Neuron (in vitro differentiated cells): ENCODE results near the gene NCOA3.

ENCODE experiments used
- H2AFZ ChIP-seq: one replicate; pipeline ENCODE4 v1.6.1; 2013; ENCODE audit warnings: low read depth, mild to moderate bottlenecking, inconsistent platforms, low read length, moderate library complexity
- H3K27me3 ChIP-seq: one replicate; pipeline ENCODE4 v1.6.1; 2013; ENCODE audit warnings: low read length; ENCODE audit not compliant: insufficient read depth
- H3K36me3 ChIP-seq: one replicate; pipeline ENCODE4 v1.6.1; 2013; ENCODE audit warnings: low read length; ENCODE audit not compliant: insufficient read depth
- H3K4me1 ChIP-seq: one replicate; pipeline ENCODE4 v1.6.1; 2013; ENCODE audit warnings: low read length; ENCODE audit not compliant: insufficient read depth
- H3K4me3 ChIP-seq: 2 replicates; pipeline ENCODE4 v1.5.1; 2013; ENCODE audit warnings: mild to moderate bottlenecking, low read length, moderate library complexity
- H3K9me3 ChIP-seq: one replicate; pipeline ENCODE4 v1.6.1; 2013; ENCODE audit warnings: low read length

NCOA3 gene

DNA sequence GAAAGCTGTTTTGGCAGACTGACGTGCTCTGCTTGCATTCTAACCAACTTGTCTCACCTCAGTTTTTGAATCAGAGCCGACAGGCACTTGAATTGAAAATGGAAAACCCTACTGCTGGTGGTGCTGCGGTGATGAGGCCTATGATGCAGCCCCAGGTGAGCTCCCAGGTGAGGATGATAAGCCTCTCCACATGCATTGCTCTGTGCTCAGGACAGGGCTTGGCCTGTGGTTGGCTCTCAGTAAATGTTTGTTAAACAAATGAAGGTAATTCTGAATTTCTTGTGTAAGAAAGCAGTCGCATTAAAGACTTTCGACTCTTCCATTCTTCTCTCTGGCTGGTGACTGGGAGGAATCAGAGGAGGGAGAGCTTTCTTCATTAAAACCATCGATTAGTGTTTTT is 147.3 kb downstream of the NCOA3 start:
- Histone ChIP-seq H3K4me3 (no peak overlapping the region), H3K4me1 (peaks cover 14% of the 10 kb centered on the region), H2AFZ (no peak overlapping the region), H3K36me3 (peaks cover 45% of the 10 kb centered on the region), H3K9me3 (no peaks in the 10 kb centered on the region), H3K27me3 (no peaks in the 10 kb centered on the region)

DNA sequence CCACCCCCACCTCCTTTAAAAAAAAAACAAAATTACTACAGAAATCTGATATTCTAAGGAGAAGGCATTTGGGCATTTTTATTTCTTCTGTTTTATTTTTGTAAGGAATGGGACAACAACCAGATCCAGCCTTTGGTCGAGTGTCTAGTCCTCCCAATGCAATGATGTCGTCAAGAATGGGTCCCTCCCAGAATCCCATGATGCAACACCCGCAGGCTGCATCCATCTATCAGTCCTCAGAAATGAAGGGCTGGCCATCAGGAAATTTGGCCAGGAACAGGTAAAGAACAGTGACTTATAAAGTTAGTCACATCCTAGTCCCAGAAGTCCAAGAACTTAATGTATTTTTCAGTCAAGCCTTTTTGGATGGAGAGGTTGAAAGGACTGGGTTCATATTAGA is 150.6 kb downstream of the NCOA3 start:
- Histone ChIP-seq H2AFZ (no peak overlapping the region), H3K27me3 (no peaks in the 10 kb centered on the region), H3K36me3 (peaks cover 40% of the 10 kb centered on the region)

DNA sequence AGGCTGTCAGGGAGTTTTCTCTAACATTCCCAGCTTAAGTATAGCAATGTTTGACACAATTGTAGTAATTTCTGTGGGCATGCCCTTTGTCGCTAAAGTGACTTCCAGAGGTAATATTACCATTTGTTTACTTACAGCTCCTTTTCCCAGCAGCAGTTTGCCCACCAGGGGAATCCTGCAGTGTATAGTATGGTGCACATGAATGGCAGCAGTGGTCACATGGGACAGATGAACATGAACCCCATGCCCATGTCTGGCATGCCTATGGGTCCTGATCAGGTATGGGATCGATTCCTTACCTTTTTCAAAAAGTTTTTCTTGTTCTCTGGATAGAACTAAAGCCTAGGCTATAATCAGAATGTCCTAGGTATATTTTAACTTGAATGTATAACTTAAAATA is 151.1 kb downstream of the NCOA3 start:
- H3K36me3 ChIP-seq, result peaks cover 42% of the 10 kb centered on the region
- no peak overlapping the region for H3K4me3 ChIP-seq
- no peaks in the 10 kb centered on the region for H3K9me3 ChIP-seq
- no peaks in the 10 kb centered on the region for H3K27me3 ChIP-seq
- H3K4me1 ChIP-seq, result peaks cover 26% of the 10 kb centered on the region
- no peak overlapping the region for H2AFZ ChIP-seq

More for the DNA sequence above, 150.6 kb downstream of the NCOA3 start:
- Histone ChIP-seq H3K4me3 (no peak overlapping the region), H3K9me3 (no peaks in the 10 kb centered on the region), H3K4me1 (peaks cover 26% of the 10 kb centered on the region)

DNA sequence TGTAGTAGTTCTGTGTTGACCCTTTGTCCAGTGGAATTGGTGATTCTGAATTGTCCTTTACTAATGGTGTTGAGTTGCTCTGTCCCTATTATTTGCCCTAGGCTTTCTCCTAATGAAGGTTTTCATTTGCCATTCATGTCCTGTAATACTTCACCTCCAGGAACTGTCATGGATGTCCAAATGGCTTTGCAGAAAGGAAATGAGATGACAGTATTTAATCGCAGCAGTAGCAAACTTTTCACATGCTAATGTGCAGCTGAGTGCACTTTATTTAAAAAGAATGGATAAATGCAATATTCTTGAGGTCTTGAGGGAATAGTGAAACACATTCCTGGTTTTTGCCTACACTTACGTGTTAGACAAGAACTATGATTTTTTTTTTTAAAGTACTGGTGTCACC is 152.2 kb downstream of the NCOA3 start:
- H3K27me3 ChIP-seq, result no peaks in the 10 kb centered on the region
- H3K36me3 ChIP-seq, result peaks cover 45% of the 10 kb centered on the region
- H3K4me3 ChIP-seq, result no peak overlapping the region
- H2AFZ ChIP-seq, result no peak overlapping the region
- H3K4me1 ChIP-seq, result peaks cover 26% of the 10 kb centered on the region
- no peaks in the 10 kb centered on the region for H3K9me3 ChIP-seq

DNA sequence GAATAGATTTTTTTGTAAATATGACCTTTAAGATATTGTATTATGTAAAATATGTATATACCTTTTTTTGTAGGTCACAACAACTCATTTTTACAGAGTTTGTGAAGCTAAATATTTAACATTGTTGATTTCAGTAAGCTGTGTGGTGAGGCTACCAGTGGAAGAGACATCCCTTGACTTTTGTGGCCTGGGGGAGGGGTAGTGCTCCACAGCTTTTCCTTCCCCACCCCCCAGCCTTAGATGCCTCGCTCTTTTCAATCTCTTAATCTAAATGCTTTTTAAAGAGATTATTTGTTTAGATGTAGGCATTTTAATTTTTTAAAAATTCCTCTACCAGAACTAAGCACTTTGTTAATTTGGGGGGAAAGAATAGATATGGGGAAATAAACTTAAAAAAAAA is 152.7 kb downstream of the NCOA3 start:
- Histone ChIP-seq H3K36me3 (peaks cover 45% of the 10 kb centered on the region), H3K4me3 (no peak overlapping the region), H2AFZ (no peak overlapping the region), H3K27me3 (no peaks in the 10 kb centered on the region), H3K9me3 (no peaks in the 10 kb centered on the region), H3K4me1 (peaks cover 30% of the 10 kb centered on the region)

DNA sequence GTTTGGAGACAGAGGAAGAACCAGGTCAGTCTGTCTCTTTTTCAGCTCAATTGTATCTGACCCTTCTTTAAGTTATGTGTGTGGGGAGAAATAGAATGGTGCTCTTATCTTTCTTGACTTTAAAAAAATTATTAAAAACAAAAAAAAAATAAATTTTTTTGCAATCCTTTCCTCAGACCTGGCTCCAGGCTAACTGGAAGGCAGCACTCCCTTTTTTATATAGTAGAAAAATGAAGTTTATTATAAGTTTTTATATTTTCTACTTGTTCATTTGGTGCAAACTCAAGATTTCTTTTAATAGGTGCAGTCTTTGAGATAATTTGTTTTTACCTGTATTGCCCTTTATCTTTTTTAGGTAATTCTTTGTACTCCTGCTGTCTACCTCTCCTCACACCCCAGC is 153.9 kb downstream of the NCOA3 start:
- H3K27me3 ChIP-seq, result no peaks in the 10 kb centered on the region
- no peak overlapping the region for H2AFZ ChIP-seq
- H3K9me3 ChIP-seq, result no peaks in the 10 kb centered on the region
- H3K4me1 ChIP-seq, result peaks cover 30% of the 10 kb centered on the region
- peaks cover 45% of the 10 kb centered on the region for H3K36me3 ChIP-seq
- H3K4me3 ChIP-seq, result no peak overlapping the region

DNA sequence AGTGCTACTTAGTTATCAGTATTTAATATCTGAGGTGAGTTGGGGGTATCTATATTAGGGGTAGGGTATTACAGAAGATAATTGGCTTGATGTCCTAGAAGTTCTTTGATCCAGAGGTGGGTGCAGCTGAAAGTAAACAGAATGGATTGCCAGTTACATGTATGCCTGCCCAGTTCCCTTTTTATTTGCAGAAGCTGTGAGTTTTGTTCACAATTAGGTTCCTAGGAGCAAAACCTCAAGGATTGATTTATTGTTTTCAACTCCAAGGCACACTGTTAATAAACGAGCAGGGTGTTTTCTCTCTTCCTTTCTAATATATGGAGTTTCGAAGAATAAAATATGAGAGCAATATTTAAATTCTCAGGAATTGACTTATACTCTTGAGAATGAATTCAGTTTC is 154.6 kb downstream of the NCOA3 start:
- Histone ChIP-seq H3K36me3 (peaks cover 41% of the 10 kb centered on the region), H3K4me3 (no peak overlapping the region), H3K9me3 (no peaks in the 10 kb centered on the region), H3K4me1 (peaks cover 30% of the 10 kb centered on the region), H3K27me3 (no peaks in the 10 kb centered on the region), H2AFZ (no peak overlapping the region)

DNA sequence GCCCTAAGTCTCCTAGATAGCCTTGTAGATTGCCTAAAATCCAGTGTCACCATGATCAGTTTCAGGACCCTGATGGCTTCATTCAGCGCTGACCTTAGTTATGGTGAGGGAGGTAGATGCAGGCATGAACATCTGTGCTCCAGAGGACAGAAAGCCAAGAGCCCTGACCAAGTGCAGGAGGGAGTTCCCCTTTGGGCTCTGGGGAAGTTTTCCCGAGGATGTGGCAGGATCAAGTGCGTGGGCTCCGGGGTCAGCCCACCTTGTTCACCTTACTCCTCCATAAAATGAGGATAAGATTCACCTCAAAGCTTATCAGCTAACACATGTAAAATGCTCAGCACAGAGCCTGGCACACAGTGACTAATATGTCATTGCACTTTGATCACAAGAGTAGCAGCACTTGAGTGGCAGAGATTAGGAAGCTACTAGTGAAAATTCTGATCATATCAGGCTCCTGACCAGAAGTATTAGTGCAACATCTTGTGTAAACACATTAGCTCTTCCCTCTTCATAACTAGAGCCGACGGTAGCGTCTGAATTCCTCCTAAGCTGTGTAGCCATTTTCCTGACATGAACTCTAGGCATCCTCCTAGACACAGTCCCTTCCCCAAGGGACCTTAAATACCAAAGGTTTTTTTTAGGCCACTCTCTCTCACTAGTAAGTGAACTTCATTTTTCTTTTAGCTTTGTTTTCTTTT is 158.4 kb downstream of the NCOA3 start:
- no peaks in the 10 kb centered on the region for H3K27me3 ChIP-seq
- peaks cover 32% of the 10 kb centered on the region for H3K36me3 ChIP-seq
- H3K9me3 ChIP-seq, result no peaks in the 10 kb centered on the region
- H2AFZ ChIP-seq, result no peak overlapping the region
- H3K4me1 ChIP-seq, result peaks cover 13% of the 10 kb centered on the region
- no peak overlapping the region for H3K4me3 ChIP-seq

DNA sequence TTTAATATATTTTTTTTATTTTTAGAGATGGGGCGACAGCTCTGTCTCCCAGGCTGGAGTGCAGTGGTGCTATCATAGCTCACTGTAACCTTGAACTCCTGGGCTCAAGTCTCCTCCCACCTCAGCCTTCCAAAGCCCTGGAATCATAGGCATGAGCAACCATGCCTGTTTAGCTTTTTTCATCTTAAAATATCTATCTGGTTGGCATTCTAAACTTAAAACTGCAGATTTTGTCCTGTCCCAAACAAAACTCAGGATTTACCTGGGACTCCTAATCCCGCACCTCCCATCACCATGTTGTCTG is 158.9 kb downstream of the NCOA3 start:
- Histone ChIP-seq H3K36me3 (peaks cover 29% of the 10 kb centered on the region), H3K9me3 (no peaks in the 10 kb centered on the region), H3K27me3 (no peaks in the 10 kb centered on the region), H3K4me3 (no peak overlapping the region), H3K4me1 (peaks cover 14% of the 10 kb centered on the region), H2AFZ (no peak overlapping the region)

DNA sequence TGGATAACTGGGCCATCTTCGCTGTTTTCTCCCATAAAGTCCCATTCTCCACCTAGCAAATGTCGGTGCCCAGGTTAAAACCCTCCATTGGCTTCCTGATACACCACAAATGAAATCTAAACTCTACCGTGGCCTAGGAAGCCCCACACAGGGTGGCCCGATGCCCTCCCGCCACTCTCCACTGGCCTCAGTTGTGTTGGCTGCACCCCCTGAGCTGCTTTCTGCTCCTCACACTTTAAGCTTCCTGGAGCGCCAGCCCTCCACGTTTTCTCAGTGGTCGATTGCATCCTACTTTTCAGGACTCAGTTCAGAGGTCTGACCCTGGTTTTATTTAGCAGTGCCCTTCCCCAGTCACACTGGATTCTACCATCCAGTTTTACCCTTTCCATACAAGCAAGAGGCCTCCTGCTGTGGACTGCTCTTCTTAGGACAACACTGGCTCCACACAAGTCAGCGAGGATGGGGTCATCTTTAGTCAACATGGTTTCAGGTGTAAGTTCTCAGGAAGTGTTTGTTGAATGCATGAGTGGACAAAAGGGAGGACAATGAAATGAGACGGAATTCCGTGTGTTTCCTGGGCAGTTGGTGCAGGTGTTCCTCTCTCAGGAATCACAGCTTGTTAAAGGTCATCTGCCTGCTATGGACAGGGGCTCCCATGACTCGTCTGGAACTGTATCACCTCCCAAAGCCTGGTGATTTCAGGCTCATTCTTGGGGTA is 159.5 kb downstream of the NCOA3 start:
- Histone ChIP-seq H2AFZ (no peak overlapping the region), H3K9me3 (no peaks in the 10 kb centered on the region), H3K4me1 (peaks cover 14% of the 10 kb centered on the region), H3K36me3 (peaks cover 33% of the 10 kb centered on the region), H3K4me3 (no peak overlapping the region), H3K27me3 (no peaks in the 10 kb centered on the region)

DNA sequence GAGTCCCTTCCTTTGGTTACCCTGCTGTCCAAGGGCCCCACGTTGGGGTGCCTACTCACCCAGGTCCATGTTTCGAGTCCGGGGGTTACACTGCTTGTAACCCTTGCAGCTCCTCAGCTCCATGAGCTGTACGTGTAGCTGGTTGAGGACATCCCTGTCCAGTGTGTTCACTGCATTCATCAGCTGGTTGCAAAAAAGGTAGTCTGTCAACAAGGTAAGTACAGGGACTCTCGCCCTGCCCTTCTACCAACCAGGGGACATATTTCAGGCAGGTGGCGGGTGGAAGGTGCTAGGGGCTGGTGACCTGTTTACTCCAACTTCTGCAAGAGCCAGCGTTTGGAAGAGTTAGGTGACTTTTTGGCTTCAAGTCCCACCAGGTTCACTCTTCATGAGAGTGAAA is 160.0 kb downstream of the NCOA3 start:
- Histone ChIP-seq H3K36me3 (peaks cover 33% of the 10 kb centered on the region), H3K4me1 (peaks cover 14% of the 10 kb centered on the region), H2AFZ (no peak overlapping the region), H3K27me3 (no peaks in the 10 kb centered on the region), H3K4me3 (no peak overlapping the region), H3K9me3 (no peaks in the 10 kb centered on the region)

DNA sequence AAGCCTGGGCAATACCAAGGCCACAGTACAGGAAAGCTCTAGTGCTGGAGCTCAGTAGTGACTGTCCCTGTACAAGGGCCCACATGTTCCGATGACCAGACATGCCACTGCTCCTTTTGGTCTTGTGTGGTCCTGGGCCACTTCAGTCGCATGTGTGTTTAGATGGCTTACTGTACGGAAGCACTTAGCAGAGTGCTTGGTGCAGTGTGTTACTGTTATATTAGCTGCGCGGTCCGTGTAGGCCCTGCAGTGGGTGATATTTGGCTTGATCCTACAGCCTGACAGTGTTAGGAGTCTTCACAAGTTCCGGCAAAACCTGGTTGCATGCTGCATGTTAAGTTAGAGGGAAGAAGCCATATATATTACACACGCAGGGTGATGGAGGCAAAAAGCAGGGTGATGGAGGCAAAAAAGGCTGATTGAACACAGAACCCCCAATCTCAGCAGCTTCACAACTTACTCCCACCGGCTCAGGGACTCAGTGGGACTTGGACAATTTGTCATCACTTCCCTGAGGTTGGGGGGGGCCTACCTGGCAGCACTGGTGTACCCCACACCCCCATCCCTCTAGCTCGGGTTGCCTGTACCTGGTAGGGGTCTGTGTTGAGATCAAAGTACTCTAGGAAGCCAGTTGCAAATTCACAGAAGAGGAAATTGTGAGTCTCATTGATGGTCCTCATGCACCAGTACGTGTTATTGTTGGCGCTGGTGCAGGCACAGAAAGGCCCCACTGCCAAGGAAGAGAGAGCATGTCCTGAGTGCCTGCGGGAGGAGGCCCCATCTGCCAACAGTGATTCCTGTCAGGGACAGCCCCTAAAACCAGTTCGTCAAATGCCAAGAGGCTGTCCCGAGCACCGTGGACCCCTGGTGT is 161.0 kb downstream of the NCOA3 start:
- Histone ChIP-seq H3K4me3 (no peak overlapping the region), H3K27me3 (no peaks in the 10 kb centered on the region), H3K4me1 (peaks cover 14% of the 10 kb centered on the region), H3K9me3 (no peaks in the 10 kb centered on the region), H2AFZ (no peak overlapping the region), H3K36me3 (peaks cover 29% of the 10 kb centered on the region)

DNA sequence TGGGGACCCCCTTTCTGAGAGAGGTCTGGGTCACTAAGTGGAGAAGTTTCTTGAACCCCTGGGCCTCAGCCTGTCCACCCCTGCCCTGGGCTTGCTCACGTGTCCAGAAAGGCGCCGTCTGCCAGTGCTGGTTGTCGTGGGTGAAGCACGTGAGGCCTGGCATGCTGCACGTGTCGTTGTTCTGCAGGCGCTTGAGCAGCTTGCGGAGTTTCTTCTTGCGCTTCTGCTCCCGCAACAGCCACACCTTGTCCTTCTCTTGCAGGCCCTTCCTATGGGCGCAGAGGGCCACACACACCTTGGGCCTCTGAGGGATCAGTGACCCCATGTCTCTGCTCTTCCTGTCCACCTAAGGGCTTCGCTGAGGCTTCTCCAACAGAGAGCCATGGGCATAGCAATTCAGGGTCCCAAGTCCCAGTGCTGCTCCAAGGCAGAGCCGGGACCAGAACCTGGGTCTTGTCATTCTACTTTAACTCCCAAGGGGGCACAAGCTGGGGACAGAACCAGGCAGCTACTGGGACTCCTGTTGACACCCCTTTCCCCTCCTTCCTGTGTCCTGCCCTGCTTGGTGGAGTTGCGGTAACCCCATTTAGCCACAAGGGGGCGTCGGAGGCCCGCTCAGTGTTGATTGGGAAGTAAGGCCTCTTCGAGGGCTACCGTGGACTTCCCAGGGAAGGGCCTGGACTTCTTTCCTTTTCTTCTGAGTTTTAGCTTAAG is 161.8 kb downstream of the NCOA3 start:
- H2AFZ ChIP-seq, result no peak overlapping the region
- peaks cover 14% of the 10 kb centered on the region for H3K4me1 ChIP-seq
- no peaks in the 10 kb centered on the region for H3K9me3 ChIP-seq
- H3K36me3 ChIP-seq, result peaks cover 24% of the 10 kb centered on the region
- H3K27me3 ChIP-seq, result no peaks in the 10 kb centered on the region
- H3K4me3 ChIP-seq, result no peak overlapping the region
